Measurements from ENCODE around the gene KRTAP10-11.

DNA sequence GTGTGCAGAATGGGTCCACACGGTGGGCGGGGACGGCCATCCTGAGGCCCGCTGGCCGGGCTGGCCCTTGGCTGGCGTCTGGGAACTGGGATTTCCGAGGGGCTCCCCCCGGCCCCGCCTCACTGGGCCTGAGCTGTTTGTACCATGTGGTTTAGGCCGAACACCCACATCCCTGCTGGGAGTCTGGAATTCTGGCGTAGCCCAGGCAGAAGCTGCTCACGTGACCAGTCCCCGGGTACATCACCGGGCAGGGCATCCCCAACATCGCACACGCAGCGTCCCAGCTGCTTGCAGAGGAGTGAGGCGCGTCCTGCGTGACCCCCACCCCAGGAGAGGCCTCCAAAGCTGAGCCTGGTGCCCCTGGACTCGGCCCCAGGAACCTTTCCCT lies 43.8 kb upstream of the KRTAP10-11 start:
- no peak for TF ChIP-seq EZH2 (IDR thresholded peaks at IDR 0.05)
- TF ChIP-seq, protein P1, sequence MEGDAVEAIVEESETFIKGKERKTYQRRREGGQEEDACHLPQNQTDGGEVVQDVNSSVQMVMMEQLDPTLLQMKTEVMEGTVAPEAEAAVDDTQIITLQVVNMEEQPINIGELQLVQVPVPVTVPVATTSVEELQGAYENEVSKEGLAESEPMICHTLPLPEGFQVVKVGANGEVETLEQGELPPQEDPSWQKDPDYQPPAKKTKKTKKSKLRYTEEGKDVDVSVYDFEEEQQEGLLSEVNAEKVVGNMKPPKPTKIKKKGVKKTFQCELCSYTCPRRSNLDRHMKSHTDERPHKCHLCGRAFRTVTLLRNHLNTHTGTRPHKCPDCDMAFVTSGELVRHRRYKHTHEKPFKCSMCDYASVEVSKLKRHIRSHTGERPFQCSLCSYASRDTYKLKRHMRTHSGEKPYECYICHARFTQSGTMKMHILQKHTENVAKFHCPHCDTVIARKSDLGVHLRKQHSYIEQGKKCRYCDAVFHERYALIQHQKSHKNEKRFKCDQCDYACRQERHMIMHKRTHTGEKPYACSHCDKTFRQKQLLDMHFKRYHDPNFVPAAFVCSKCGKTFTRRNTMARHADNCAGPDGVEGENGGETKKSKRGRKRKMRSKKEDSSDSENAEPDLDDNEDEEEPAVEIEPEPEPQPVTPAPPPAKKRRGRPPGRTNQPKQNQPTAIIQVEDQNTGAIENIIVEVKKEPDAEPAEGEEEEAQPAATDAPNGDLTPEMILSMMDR (IDR thresholded peaks at IDR 0.05) = no peak
